A673 (cell line): ENCODE measurements around the gene ZNF81. TPM values are rescaled to one million over a fixed set of nuclear protein-coding genes. Genes with fewer than 3 reads are reported as not detected.
"Not testable (repeated sequence)": the region's sequence is repeated elsewhere in the genome, so short reads cannot be mapped to it uniquely, and the experiment has no call there.

Source experiments
- BruUV-seq: library from RNA; stranded (reverse); fragments of 400-500 nt; replicated peaks from 2 replicates; lab custom pipeline; 2021; lab: Mats Ljungman, UMichigan
- CTCF ChIA-PET: fragments of 300-600 bp; sonication (Branson Sonifier 250); formaldehyde crosslinking; loops from one replicate; lab custom pipeline; 2022; ENCODE audit warnings: antibody characterized with exemption; lab: Charles Lee
- POLR2A ChIA-PET: fragments of 300-600 bp; sonication (Branson Sonifier 250); formaldehyde crosslinking; loops from one replicate; lab custom pipeline; 2022; ENCODE audit warnings: antibody characterized with exemption; ENCODE audit not compliant: low non-redundant PET; lab: Charles Lee
- DNase-seq: peaks from one replicate; pipeline ENCODE4 v3.0.0-alpha.2; 2015; ENCODE audit warnings: low spot score
- H3K27ac ChIP-seq: fragments of 200-600 bp; sonication (generic); 2 replicates; pipeline ENCODE4 v1.5.1; 2016; ENCODE audit warnings: mixed run types, low read depth, mild to moderate bottlenecking, mixed read lengths, antibody characterized with exemption, low read length; ENCODE audit not compliant: poor library complexity, severe bottlenecking
- H3K27me3 ChIP-seq: fragments of 200-600 bp; sonication (generic); replicated peaks from 2 replicates; pipeline ENCODE4 v1.6.1; 2017; ENCODE audit warnings: mixed run types, low read depth, mild to moderate bottlenecking, mixed read lengths, antibody characterized with exemption, low read length; ENCODE audit not compliant: insufficient read depth, poor library complexity
- H3K36me3 ChIP-seq: fragments of 200-600 bp; sonication (generic); 2 replicates; pipeline ENCODE4 v1.6.1; 2016; ENCODE audit warnings: mixed run types, mild to moderate bottlenecking, mixed read lengths, antibody characterized with exemption, low read length; ENCODE audit not compliant: insufficient read depth, poor library complexity, severe bottlenecking
- H3K4me1 ChIP-seq: fragments of 200-600 bp; sonication (generic); 2 replicates; pipeline ENCODE4 v1.6.1; 2017; ENCODE audit warnings: mixed run types, mild to moderate bottlenecking, mixed read lengths, antibody characterized with exemption, low read length; ENCODE audit not compliant: insufficient read depth, poor library complexity, severe bottlenecking
- H3K4me3 ChIP-seq: fragments of 200-600 bp; sonication (generic); 2 replicates; pipeline ENCODE4 v1.5.1; 2016; ENCODE audit warnings: low read depth, mixed run types, mild to moderate bottlenecking, mixed read lengths, low read length; ENCODE audit not compliant: poor library complexity, severe bottlenecking
- H3K9me3 ChIP-seq: fragments of 200-600 bp; sonication (generic); 2 replicates; pipeline ENCODE4 v1.6.1; 2016; ENCODE audit warnings: mixed run types, low read depth, mild to moderate bottlenecking, mixed read lengths, antibody characterized with exemption, low read length; ENCODE audit not compliant: poor library complexity, severe bottlenecking
- CTCF ChIP-seq: fragments of 300-800, 200-600 bp; sonication (generic); conservative IDR thresholded peaks from 2 replicates; pipeline ENCODE4 v1.5.1; 2017; ENCODE audit warnings: low read depth, mild to moderate bottlenecking, antibody characterized with exemption, low read length, moderate library complexity, mixed read lengths
- EZH2 ChIP-seq: fragments of 200-600 bp; sonication (generic); IDR thresholded peaks from 2 replicates; pipeline ENCODE4 v1.6.1; 2017; ENCODE audit warnings: borderline replicate concordance, low read depth, mild to moderate bottlenecking, mixed read lengths, antibody characterized with exemption, low read length; ENCODE audit not compliant: poor library complexity, severe bottlenecking
- intact Hi-C: fragments of 100-400 bp; cut with micrococcal nuclease; formaldehyde crosslinking; loops from one replicate; pipeline ENCODE4 v1.10.0; 2022; ENCODE audit not compliant: unreplicated experiment
- total RNA-seq: library from RNA; stranded (reverse); gene quantifications from 2 replicates; pipeline ENCODE4 v1.2.3, GENCODE V29; 2021

ZNF81 gene
- total RNA-seq, 1 experiment from 2014 or later: 11.2 TPM

DNA sequence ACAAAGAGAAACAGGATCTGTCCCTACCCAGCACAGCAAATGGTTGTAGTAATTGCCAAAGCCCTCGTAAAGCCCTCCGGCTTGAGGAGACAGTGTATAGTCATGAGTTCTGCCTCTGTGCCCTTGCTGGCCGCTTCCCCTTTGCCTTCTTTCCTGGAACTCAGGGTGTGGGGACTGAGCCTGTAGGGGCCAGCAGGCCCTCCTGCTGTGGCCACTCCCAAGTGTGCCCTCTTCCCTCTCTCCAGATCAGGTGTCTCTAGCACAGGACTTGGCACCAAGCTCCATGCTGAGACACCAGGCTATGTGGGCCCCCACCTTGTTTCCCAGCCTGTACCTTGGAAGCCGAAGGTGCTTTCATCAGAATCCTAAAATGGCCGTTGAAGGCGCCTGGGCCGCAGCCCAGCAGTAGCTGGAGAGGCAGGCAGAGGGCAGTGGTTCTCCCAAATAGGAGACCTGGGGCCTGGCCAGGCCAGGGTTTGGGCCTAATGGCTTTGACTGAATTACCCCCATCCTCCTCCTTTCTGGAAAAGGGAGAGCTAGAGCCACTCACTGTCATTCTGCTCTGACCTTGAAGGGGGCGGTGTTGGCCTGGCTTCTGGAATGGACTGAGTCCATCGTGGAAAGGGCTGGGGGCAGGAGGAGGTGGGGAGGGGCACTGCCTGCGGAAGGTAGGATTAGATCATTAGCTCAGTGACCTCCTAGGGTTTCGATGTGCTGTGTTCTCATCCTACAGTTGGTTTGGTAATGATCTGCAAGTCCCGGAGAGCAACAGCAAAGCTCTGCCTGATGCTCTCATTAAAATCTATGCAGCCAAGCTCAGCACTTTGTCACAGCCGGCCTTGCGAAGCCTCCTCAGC is 30.1 kb upstream of the ZNF81 start:
- H3K27me3 ChIP-seq, CTCF ChIA-PET, H3K36me3 ChIP-seq, H3K4me3 ChIP-seq, H3K4me1 ChIP-seq, H3K27ac ChIP-seq, DNase-seq, BruUV-seq, intact Hi-C loops, H3K9me3 ChIP-seq: not testable (repeated sequence)
- POLR2A ChIA-PET: interaction anchor here (0.6 kb wide), 1 partner anchor 40 kb away, joined by 4 read pairs; no protein-coding TSS in a partner anchor

DNA sequence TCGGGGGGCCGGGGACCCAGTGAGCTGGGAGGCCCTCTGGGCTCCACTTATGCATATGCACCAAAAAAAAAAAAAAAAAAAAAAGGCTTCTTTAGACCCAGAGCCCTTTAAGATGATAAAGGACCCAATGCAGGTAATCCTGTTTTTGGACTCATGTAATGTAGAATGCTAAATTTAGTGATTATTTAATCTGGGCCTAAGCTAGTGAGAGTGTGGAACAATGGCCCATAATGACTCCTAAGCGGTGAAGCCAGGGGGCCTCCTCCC is 29.5 kb upstream of the ZNF81 start:
- intact Hi-C loops, H3K4me1 ChIP-seq, H3K36me3 ChIP-seq, DNase-seq, H3K4me3 ChIP-seq, BruUV-seq, H3K27ac ChIP-seq, CTCF ChIA-PET, H3K9me3 ChIP-seq, H3K27me3 ChIP-seq: not testable (repeated sequence)
- POLR2A ChIA-PET: interaction anchor here (0.6 kb wide), 1 partner anchor 40 kb away, joined by 4 read pairs; no protein-coding TSS in a partner anchor

DNA sequence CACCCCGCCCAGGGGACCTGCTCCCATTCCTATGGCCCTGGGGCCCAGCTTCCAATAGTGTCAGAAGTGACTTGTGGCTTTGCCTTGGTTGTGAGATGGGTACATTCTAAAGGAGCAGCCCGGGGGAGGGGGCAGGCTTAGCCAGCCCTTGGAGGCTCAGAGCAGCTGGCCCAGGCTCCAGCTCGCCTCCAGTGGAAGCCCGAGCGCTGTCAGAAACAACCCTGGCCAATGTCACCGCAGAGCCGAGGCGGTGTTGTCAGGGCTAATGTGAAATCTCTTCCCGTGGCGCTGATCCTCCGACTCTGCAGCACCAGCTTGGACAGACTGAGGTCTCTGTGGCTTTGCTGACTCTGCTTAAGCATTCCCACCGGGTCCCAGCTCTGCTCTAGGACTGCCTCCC is 29.2 kb upstream of the ZNF81 start:
- H3K27me3 ChIP-seq: no peaks in the 10 kb centered on the region
- ChIA-PET POLR2A (interaction anchor here (0.6 kb wide), 1 partner anchor 41 kb away, joined by 4 read pairs; no protein-coding TSS in a partner anchor), CTCF (no interaction called here)
- H3K9me3 ChIP-seq: no peaks in the 10 kb centered on the region
- DNase-seq: no peak
- no peak overlapping the region for H3K4me3 ChIP-seq
- H3K36me3 ChIP-seq: no peaks in the 10 kb centered on the region
- H3K27ac ChIP-seq: no peak overlapping the region
- intact Hi-C loops: no loop called here
- BruUV-seq: no TSS peak
- TF ChIP-seq EZH2 (no peak), CTCF (no peak)
- H3K4me1 ChIP-seq: no peaks in the 10 kb centered on the region

GRCh38 chrX:47808904-47809788 is 27.6 kb upstream of the ZNF81 start:
- H3K9me3 ChIP-seq: no peaks in the 10 kb centered on the region
- peak; percentile 20 for DNase-seq
- POLR2A ChIA-PET: no interaction called here
- CTCF ChIA-PET: no interaction called here
- H3K27me3 ChIP-seq: no peaks in the 10 kb centered on the region
- no peak overlapping the region for H3K4me3 ChIP-seq
- no peaks in the 10 kb centered on the region for H3K4me1 ChIP-seq
- BruUV-seq: no TSS peak
- peak overlapping the region; percentile 46 for H3K27ac ChIP-seq
- no peaks in the 10 kb centered on the region for H3K36me3 ChIP-seq
- TF ChIP-seq CTCF (no peak), EZH2 (no peak)
- intact Hi-C loops: no loop called here
